SK-N-SH (cell line): ENCODE results near the gene KRT40. TPM values are rescaled to one million over a fixed set of nuclear protein-coding genes. Genes with fewer than 3 reads are reported as not detected.

Source experiments
- CTCF ChIA-PET: fragments of 300-600, 350-600 bp; formaldehyde crosslinking; extraction: SDS; loops from one replicate; lab custom pipeline; 2021; lab: Yijun Ruan, JAX
- POLR2A ChIA-PET: fragments of 350-600 bp; sonication (Branson Sonifier 250); formaldehyde crosslinking; extraction: SDS; loops from one replicate; lab custom pipeline; 2020; ENCODE audit warnings: antibody characterized with exemption, inconsistent platforms; lab: Yijun Ruan, JAX
- DNase-seq: peaks from one replicate; pipeline ENCODE4 v3.0.0; 2012
- H2AFZ ChIP-seq: fragments of 200-600 bp; sonication (generic); 2 replicates; pipeline ENCODE4 v1.8.1; 2016; ENCODE audit warnings: antibody characterized with exemption, mild to moderate bottlenecking, low read depth
- H3F3A ChIP-seq: fragments of 200-600 bp; sonication (generic); replicated peaks from 2 replicates; pipeline ENCODE3; 2016; ENCODE audit warnings: antibody characterized with exemption, mild to moderate bottlenecking; ENCODE audit not compliant: insufficient read depth
- H3K27ac ChIP-seq, 2 experiments: fragments of 200-500 bp in 1 of 2; fragments of 200-600 bp in 1 of 2; sonication (Bioruptor generic) in 1 of 2; sonication (generic), shearing (Covaris generic) in 1 of 2; 2 replicates each; pipeline versions ENCODE4 v1.5.1 to v1.6.1; 2014 to 2016; ENCODE audit warnings: low read depth in 2 of 2, inconsistent platforms in 1 of 2, low read length in 1 of 2, mild to moderate bottlenecking in 1 of 2, mixed read lengths in 1 of 2
- H3K27me3 ChIP-seq: fragments of 200-600 bp; sonication (generic), shearing (Covaris generic); 2 replicates; pipeline ENCODE4 v1.6.1; 2016; ENCODE audit warnings: mixed run types; ENCODE audit not compliant: insufficient read depth
- H3K36me3 ChIP-seq, 2 experiments: fragments of 200-500 bp in 1 of 2; fragments of 200-600 bp in 1 of 2; sonication (Bioruptor generic) in 1 of 2; sonication (generic) in 1 of 2; replicated peaks in 1 of 2; 2 replicates each; pipeline versions ENCODE3 to v1.5.1; 2014 to 2016; ENCODE audit warnings: low read length in 1 of 2, mild to moderate bottlenecking in 1 of 2; ENCODE audit not compliant: insufficient read depth in 2 of 2, control insufficient read depth in 1 of 2
- H3K4me1 ChIP-seq, 2 experiments: fragments of 200-500 bp in 1 of 2; fragments of 200-600 bp in 1 of 2; sonication (Bioruptor generic) in 1 of 2; sonication (generic), shearing (Covaris generic) in 1 of 2; 2 replicates each; pipeline versions ENCODE4 v1.5.1 to v1.6.1; 2014 to 2016; ENCODE audit warnings: low read depth in 1 of 2, low read length in 1 of 2, mixed run types in 1 of 2; ENCODE audit not compliant: insufficient read depth in 2 of 2, control insufficient read depth in 1 of 2
- H3K4me2 ChIP-seq: fragments of 200-600 bp; sonication (generic), shearing (Covaris generic); 2 replicates; pipeline ENCODE4 v1.6.1; 2017; ENCODE audit warnings: mixed run types
- H3K4me3 ChIP-seq, 2 experiments: fragments of 200-500 bp in 1 of 2; fragments of 200-600 bp in 1 of 2; sonication (Bioruptor generic) in 1 of 2; sonication (generic), shearing (Covaris generic) in 1 of 2; 2 replicates each; pipeline versions ENCODE4 v1.5.1 to v1.8.1; 2014 to 2016; ENCODE audit warnings: low read depth in 2 of 2, inconsistent platforms in 1 of 2, low read length in 1 of 2, mild to moderate bottlenecking in 1 of 2, mixed read lengths in 1 of 2, moderate library complexity in 1 of 2
- H3K79me2 ChIP-seq: fragments of 200-600 bp; sonication (generic); 2 replicates; pipeline ENCODE4 v1.8.1; 2017; ENCODE audit warnings: mild to moderate bottlenecking; ENCODE audit not compliant: insufficient read depth
- H3K9ac ChIP-seq: fragments of 200-600 bp; sonication (generic); 2 replicates; pipeline ENCODE4 v1.6.1; 2017; ENCODE audit warnings: mixed run types
- H3K9me2 ChIP-seq: fragments of 200-600 bp; sonication (generic); 2 replicates; pipeline ENCODE4 v1.6.1; 2017; ENCODE audit warnings: mixed run types
- H3K9me3 ChIP-seq: fragments of 200-600 bp; sonication (generic); 2 replicates; pipeline ENCODE4 v1.6.1; 2017; ENCODE audit warnings: mixed run types, mild to moderate bottlenecking, moderate library complexity
- H4K20me1 ChIP-seq: fragments of 200-600 bp; sonication (generic); 2 replicates; pipeline ENCODE4 v1.6.1; 2017; ENCODE audit warnings: mild to moderate bottlenecking, mixed run types; ENCODE audit not compliant: insufficient read depth
- ELF1 ChIP-seq: IDR thresholded peaks from 2 replicates; pipeline ENCODE4 v1.4.0; 2012
- FOSL2 ChIP-seq: IDR thresholded peaks from 2 replicates; pipeline ENCODE4 v1.4.0; 2012; ENCODE audit warnings: low read depth, mild to moderate bottlenecking, moderate library complexity, borderline replicate concordance
- FOXJ3 ChIP-seq: sonication (generic); formaldehyde crosslinking; IDR thresholded peaks from 2 replicates; pipeline ENCODE4 v1.5.1; 2020; ENCODE audit warnings: mild to moderate bottlenecking, missing genetic modification reagents
- GABPA ChIP-seq: IDR thresholded peaks from 2 replicates; pipeline ENCODE4 v1.4.0; 2012; ENCODE audit warnings: low read depth, mild to moderate bottlenecking
- IRF3 ChIP-seq: fragments of 150-350 bp; IDR thresholded peaks from 2 replicates; pipeline ENCODE4 v1.6.1; 2016; ENCODE audit warnings: mild to moderate bottlenecking, low read depth, low read length
- NRF1 ChIP-seq: IDR thresholded peaks from 2 replicates; pipeline ENCODE4 v1.6.1; 2012; ENCODE audit warnings: low read depth, mild to moderate bottlenecking, low read length
- PBX3 ChIP-seq: IDR thresholded peaks from 2 replicates; pipeline ENCODE4; 2012
- RAD21 ChIP-seq: IDR thresholded peaks from 2 replicates; pipeline ENCODE4 v1.6.1; 2012; ENCODE audit warnings: mild to moderate bottlenecking, low read length
- RCOR1 ChIP-seq: fragments of 150-350 bp; IDR thresholded peaks from 2 replicates; pipeline ENCODE4 v1.6.1; 2017; ENCODE audit warnings: antibody characterized with exemption, low read length
- SIN3A ChIP-seq: IDR thresholded peaks from 2 replicates; pipeline ENCODE4 v1.6.1; 2012; ENCODE audit warnings: low read depth, mild to moderate bottlenecking, low read length, moderate library complexity, borderline replicate concordance
- USF2 ChIP-seq: fragments of 150-350 bp; IDR thresholded peaks from 2 replicates; pipeline ENCODE4 v1.6.1; 2017; ENCODE audit warnings: antibody characterized with exemption, low read length, low read depth, borderline replicate concordance
- WGBS: methylation state at CpG from one replicate; pipeline ENCODE4 v1.1.6; 2017; ENCODE audit warnings: low lambda C conversion rate; 5-methylcytosine and 5-hydroxymethylcytosine counted together
- polyA plus RNA-seq, 3 experiments: library from polyadenylated mRNA; depleted of rRNA; stranded (reverse); fragments of >200 nt; gene quantifications; 2 replicates each; pipeline ENCODE4 v1.2.3, GENCODE V29; 2012
- TF ChIP-seq, protein P1 (sequence below): IDR thresholded peaks from 2 replicates; pipeline ENCODE4 v1.4.0; 2012; ENCODE audit warnings: low read depth, borderline replicate concordance
- TF ChIP-seq, protein P2 (sequence below): IDR thresholded peaks from 2 replicates; pipeline ENCODE4 v1.4.0; 2012; ENCODE audit warnings: low read depth, borderline replicate concordance

KRT40 gene
- polyA plus RNA-seq, 1 of the 3 experiments (the other 2 are of a cell fraction) = not detected

- Histone ChIP-seq H3K36me3 (no peaks in the 10 kb centered on the region), H3K9ac (no peak overlapping the region), H3K4me2 (no peak overlapping the region), H2AFZ (no peak overlapping the region), H3K4me1 (no peaks in the 10 kb centered on the region), H3K9me3 (no peaks in the 10 kb centered on the region), H3K79me2 (no peaks in the 10 kb centered on the region)
- WGBS = 23% methylated on average over 12 of the region's 13 CpGs
- TF ChIP-seq GABPA (no peak), NRF1 (no peak), RAD21 (no peak)
- TF ChIP-seq, all 33 proteins: peak for 0
- ChIA-PET CTCF (interaction anchor here (0.7 to 0.8 kb wide), 2 partner anchors 9 to 32 kb away, joined by 3 read pairs; no protein-coding TSS in a partner anchor), POLR2A (no interaction called here)
- Histone ChIP-seq H4K20me1 (no peaks in the 10 kb centered on the region), H3F3A (no peaks in the 10 kb centered on the region), H3K27me3 (peaks cover 31% of the 10 kb centered on the region; the same call in 1 of the 2 replicates), H3K27ac (no peak overlapping the region), H3K9me2 (no peaks in the 10 kb centered on the region), H3K4me3 (no peak overlapping the region)
- no peak for DNase-seq
These were observed 32.6 kb upstream of the KRT40 start for GRCh38 chr17:41016578-41017215.

GRCh38 chr17:41015454-41015853 lies 31.3 kb upstream of the KRT40 start:
- WGBS = 14% methylated on average over 7 of the region's 7 CpGs
- Histone ChIP-seq H3K4me1 (no peaks in the 10 kb centered on the region), H2AFZ (no peak overlapping the region), H3K9me2 (no peaks in the 10 kb centered on the region), H3K79me2 (no peaks in the 10 kb centered on the region), H4K20me1 (no peaks in the 10 kb centered on the region), H3K27ac (no peak overlapping the region), H3K27me3 (peaks cover 36% of the 10 kb centered on the region; the same call in 1 of the 2 replicates), H3K4me2 (no peak overlapping the region), H3K36me3 (no peaks in the 10 kb centered on the region), H3K9me3 (no peaks in the 10 kb centered on the region), H3K4me3 (no peak overlapping the region), H3K9ac (no peak overlapping the region), H3F3A (no peaks in the 10 kb centered on the region)
- no peak for DNase-seq
- ChIA-PET POLR2A (no interaction called here), CTCF (interaction anchor here (0.6 kb wide), 1 partner anchor 58 kb away, joined by 3 read pairs; no protein-coding TSS in a partner anchor)
- TF ChIP-seq PBX3 (no peak), RCOR1 (no peak), USF2 (no peak), FOXJ3 (CRISPR knock-in tag) (no peak), SIN3A (no peak)

GRCh38 chr17:41013606-41014005 lies 29.5 kb upstream of the KRT40 start:
- Histone ChIP-seq H3F3A (no peaks in the 10 kb centered on the region), H3K36me3 (no peaks in the 10 kb centered on the region), H3K27me3 (peaks cover 38% of the 10 kb centered on the region; the same call in 1 of the 2 replicates), H3K9ac (no peak overlapping the region), H3K4me2 (no peak overlapping the region), H3K4me1 (no peaks in the 10 kb centered on the region), H4K20me1 (no peaks in the 10 kb centered on the region), H2AFZ (no peak overlapping the region), H3K9me2 (no peaks in the 10 kb centered on the region), H3K9me3 (no peaks in the 10 kb centered on the region), H3K27ac (no peak overlapping the region), H3K79me2 (no peaks in the 10 kb centered on the region), H3K4me3 (no peak overlapping the region)
- 0% methylated on average over 1 of the region's 1 CpG for WGBS
- CTCF ChIA-PET = interaction anchor here (0.8 to 1.0 kb wide), 3 partner anchors 67 to 649 kb away, joined by 3 to 4 read pairs (median 3); no protein-coding TSS in a partner anchor
- no peak for DNase-seq
- POLR2A ChIA-PET = no interaction called here
- TF ChIP-seq, protein P1, sequence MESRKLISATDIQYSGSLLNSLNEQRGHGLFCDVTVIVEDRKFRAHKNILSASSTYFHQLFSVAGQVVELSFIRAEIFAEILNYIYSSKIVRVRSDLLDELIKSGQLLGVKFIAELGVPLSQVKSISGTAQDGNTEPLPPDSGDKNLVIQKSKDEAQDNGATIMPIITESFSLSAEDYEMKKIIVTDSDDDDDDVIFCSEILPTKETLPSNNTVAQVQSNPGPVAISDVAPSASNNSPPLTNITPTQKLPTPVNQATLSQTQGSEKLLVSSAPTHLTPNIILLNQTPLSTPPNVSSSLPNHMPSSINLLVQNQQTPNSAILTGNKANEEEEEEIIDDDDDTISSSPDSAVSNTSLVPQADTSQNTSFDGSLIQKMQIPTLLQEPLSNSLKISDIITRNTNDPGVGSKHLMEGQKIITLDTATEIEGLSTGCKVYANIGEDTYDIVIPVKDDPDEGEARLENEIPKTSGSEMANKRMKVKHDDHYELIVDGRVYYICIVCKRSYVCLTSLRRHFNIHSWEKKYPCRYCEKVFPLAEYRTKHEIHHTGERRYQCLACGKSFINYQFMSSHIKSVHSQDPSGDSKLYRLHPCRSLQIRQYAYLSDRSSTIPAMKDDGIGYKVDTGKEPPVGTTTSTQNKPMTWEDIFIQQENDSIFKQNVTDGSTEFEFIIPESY = no peak
- TF ChIP-seq IRF3 (no peak), FOSL2 (no peak), ELF1 (no peak), PBX3 (no peak)
- TF ChIP-seq, protein P2, sequence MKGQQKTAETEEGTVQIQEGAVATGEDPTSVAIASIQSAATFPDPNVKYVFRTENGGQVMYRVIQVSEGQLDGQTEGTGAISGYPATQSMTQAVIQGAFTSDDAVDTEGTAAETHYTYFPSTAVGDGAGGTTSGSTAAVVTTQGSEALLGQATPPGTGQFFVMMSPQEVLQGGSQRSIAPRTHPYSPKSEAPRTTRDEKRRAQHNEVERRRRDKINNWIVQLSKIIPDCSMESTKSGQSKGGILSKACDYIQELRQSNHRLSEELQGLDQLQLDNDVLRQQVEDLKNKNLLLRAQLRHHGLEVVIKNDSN = no peak
